H9 (cell line): ENCODE results near the gene DPM1. TPM values are rescaled to one million over a fixed set of nuclear protein-coding genes. Genes with fewer than 3 reads are reported as not detected.

Experiments used
- DNase-seq: peaks from one replicate; pipeline ENCODE4 v3.0.0-alpha.2; 2017
- H2AFZ ChIP-seq: one replicate; pipeline ENCODE4 v1.6.1; 2013; ENCODE audit warnings: mild to moderate bottlenecking, low read length, control low read depth, moderate library complexity
- H2AK5ac ChIP-seq: 2 replicates; pipeline ENCODE4 v1.6.1; 2013; ENCODE audit warnings: low read length, control low read depth, mixed read lengths; ENCODE audit not compliant: insufficient read length
- H2BK120ac ChIP-seq: one replicate; pipeline ENCODE4 v1.6.1; 2013; ENCODE audit warnings: low read depth, mild to moderate bottlenecking, low read length, control low read depth, inconsistent platforms; ENCODE audit not compliant: poor library complexity, severe bottlenecking
- H2BK12ac ChIP-seq: 2 replicates; pipeline ENCODE4 v1.6.1; 2013; ENCODE audit warnings: low read length, control low read depth, mixed read lengths, low read depth; ENCODE audit not compliant: insufficient read length
- H2BK15ac ChIP-seq: 2 replicates; pipeline ENCODE4 v1.6.1; 2013; ENCODE audit warnings: low read depth, low read length, control low read depth
- H2BK20ac ChIP-seq: one replicate; pipeline ENCODE4 v1.6.1; 2013; ENCODE audit warnings: low read depth, mild to moderate bottlenecking, low read length, control low read depth, inconsistent platforms; ENCODE audit not compliant: poor library complexity, severe bottlenecking
- H2BK5ac ChIP-seq: 2 replicates; pipeline ENCODE4 v1.6.1; 2013; ENCODE audit warnings: low read length, control low read depth, mixed read lengths; ENCODE audit not compliant: insufficient read length
- H3K14ac ChIP-seq: 2 replicates; pipeline ENCODE4 v1.6.1; 2013; ENCODE audit warnings: low read length, control low read depth; ENCODE audit not compliant: insufficient read depth
- H3K18ac ChIP-seq: 2 replicates; pipeline ENCODE4 v1.6.1; 2013; ENCODE audit warnings: low read depth, mild to moderate bottlenecking, mixed read lengths, low read length, control low read depth; ENCODE audit not compliant: insufficient read length
- H3K23ac ChIP-seq: 2 replicates; pipeline ENCODE4 v1.6.1; 2013; ENCODE audit warnings: low read length, control low read depth, mixed read lengths, low read depth; ENCODE audit not compliant: insufficient read length
- H3K23me2 ChIP-seq: 2 replicates; pipeline ENCODE4 v1.6.1; 2013; ENCODE audit warnings: low read depth, mild to moderate bottlenecking, mixed read lengths, low read length, control low read depth; ENCODE audit not compliant: insufficient read length, poor library complexity, severe bottlenecking
- H3K27ac ChIP-seq: 2 replicates; pipeline ENCODE4 v1.5.1; 2013; ENCODE audit warnings: low read length, control low read depth, mixed read lengths, low read depth; ENCODE audit not compliant: insufficient read length
- H3K27me3 ChIP-seq: 2 replicates; pipeline ENCODE4 v1.6.1; 2013; ENCODE audit warnings: low read length, control low read depth, inconsistent platforms; ENCODE audit not compliant: insufficient read depth
- H3K4ac ChIP-seq: 2 replicates; pipeline ENCODE4 v1.6.1; 2013; ENCODE audit warnings: low read depth, mild to moderate bottlenecking, control low read depth, inconsistent platforms, low read length, moderate library complexity
- H3K4me1 ChIP-seq: 2 replicates; pipeline ENCODE4 v1.6.1; 2013; ENCODE audit warnings: low read length, control low read depth, inconsistent platforms; ENCODE audit not compliant: insufficient read depth
- H3K4me2 ChIP-seq: 2 replicates; pipeline ENCODE4 v1.6.1; 2013; ENCODE audit warnings: low read length, control low read depth, mixed read lengths; ENCODE audit not compliant: insufficient read length, insufficient read depth
- H3K56ac ChIP-seq: 2 replicates; pipeline ENCODE4 v1.6.1; 2013; ENCODE audit warnings: low read depth, mild to moderate bottlenecking, mixed read lengths, low read length, control low read depth; ENCODE audit not compliant: insufficient read length
- H3K79me1 ChIP-seq: 2 replicates; pipeline ENCODE4 v1.6.1; 2013; ENCODE audit warnings: low read depth, mild to moderate bottlenecking, moderate library complexity, low read length, control low read depth, inconsistent platforms; ENCODE audit not compliant: insufficient read depth, poor library complexity, severe bottlenecking
- H3K79me2 ChIP-seq: 2 replicates; pipeline ENCODE4 v1.6.1; 2013; ENCODE audit warnings: low read length, control low read depth, inconsistent platforms; ENCODE audit not compliant: insufficient read depth
- H3K9ac ChIP-seq: 2 replicates; pipeline ENCODE4 v1.6.1; 2013; ENCODE audit warnings: low read length, control low read depth, mixed read lengths; ENCODE audit not compliant: insufficient read length; ENCODE audit errors: extremely low read depth
- H3K9me3 ChIP-seq: one replicate; pipeline ENCODE4 v1.6.1; 2013; ENCODE audit warnings: low read depth, low read length, inconsistent platforms; ENCODE audit not compliant: control insufficient read depth
- H3T11ph ChIP-seq: one replicate; pipeline ENCODE4 v1.6.1; 2013; ENCODE audit warnings: mild to moderate bottlenecking, low read length, control low read depth, inconsistent platforms
- H4K20me1 ChIP-seq: one replicate; pipeline ENCODE4 v1.6.1; 2013; ENCODE audit not compliant: control insufficient read depth, insufficient read length, insufficient read depth
- H4K5ac ChIP-seq: 2 replicates; pipeline ENCODE4 v1.6.1; 2013; ENCODE audit warnings: low read depth, mild to moderate bottlenecking, mixed read lengths, low read length, control low read depth; ENCODE audit not compliant: insufficient read length
- H4K8ac ChIP-seq: replicated peaks from 2 replicates; pipeline ENCODE4 v1.6.1; 2013; ENCODE audit warnings: low read length, control low read depth, mixed read lengths, low read depth; ENCODE audit not compliant: insufficient read length
- H4K91ac ChIP-seq: 2 replicates; pipeline ENCODE4 v1.6.1; 2013; ENCODE audit warnings: low read depth, mild to moderate bottlenecking, moderate library complexity, mixed read lengths, low read length, control low read depth; ENCODE audit not compliant: insufficient read length
- H3K27ac Mint-ChIP-seq, 3 experiments: 2 replicates in 2 of 3; 3 replicates in 1 of 3; pipeline ENCODE4 v1.8.0; 2020 to 2021; ENCODE audit warnings: mixed read lengths in 3 of 3, mild to moderate bottlenecking in 1 of 3, moderate library complexity in 1 of 3
- H3K27me3 Mint-ChIP-seq: 2 replicates; pipeline ENCODE4 v1.8.0; 2021; ENCODE audit warnings: low read depth, mild to moderate bottlenecking, moderate library complexity, mixed read lengths
- H3K36me3 Mint-ChIP-seq, 3 experiments: 2 replicates in 2 of 3; 3 replicates in 1 of 3; pipeline ENCODE4 v1.8.0; 2020 to 2021; ENCODE audit warnings: low read depth in 3 of 3, mixed read lengths in 3 of 3; ENCODE audit not compliant: insufficient read depth in 1 of 3
- H3K4me1 Mint-ChIP-seq, 2 experiments: 2 replicates each; pipeline ENCODE4 v1.8.0; 2020; ENCODE audit warnings: mixed read lengths in 2 of 2
- H3K4me3 Mint-ChIP-seq, 2 experiments: 2 replicates in 1 of 2; 3 replicates in 1 of 2; pipeline ENCODE4 v1.8.0; 2020 to 2021; ENCODE audit warnings: mild to moderate bottlenecking in 2 of 2, mixed read lengths in 2 of 2, moderate library complexity in 1 of 2
- H3K9me3 Mint-ChIP-seq, 2 experiments: 2 replicates in 1 of 2; 3 replicates in 1 of 2; pipeline ENCODE4 v1.8.0; 2020; ENCODE audit warnings: mild to moderate bottlenecking in 2 of 2, mixed read lengths in 2 of 2, moderate library complexity in 1 of 2
- CTCF ChIP-seq: fragments of 200-600 bp; sonication (generic); conservative IDR thresholded peaks from 3 replicates; pipeline ENCODE4 v1.8.0; 2021; ENCODE audit warnings: antibody characterized with exemption, mild to moderate bottlenecking
- WGBS: extraction: QIAGEN DNeasy Blood & Tissue Kit; methylation state at CpG from one replicate; pipeline ENCODE4 v1.1.7; 2013; ENCODE audit warnings: missing lambda C conversion rate, low lambda C conversion rate, mixed read lengths; ENCODE audit not compliant: insufficient read length; ENCODE audit errors: extremely low coverage; 5-methylcytosine and 5-hydroxymethylcytosine counted together
- total RNA-seq: library from RNA; stranded (reverse); gene quantifications from 2 replicates; pipeline ENCODE4 v1.2.1, GENCODE V29; 2021

DPM1 gene
- total RNA-seq, 1 experiment from 2014 or later: 64.0 TPM

GRCh38 chr20:50999355-50999754, 41.0 kb upstream of the DPM1 start:
- Histone ChIP-seq H3K14ac (no peak overlapping the region), H3K23ac (no peak overlapping the region), H4K20me1 (no peaks in the 10 kb centered on the region), H2AFZ (no peak overlapping the region), H3K27ac (no peak overlapping the region), H3T11ph (no peak overlapping the region), H3K23me2 (no peaks in the 10 kb centered on the region), H2BK120ac (no peak overlapping the region), H3K4me2 (no peak overlapping the region), H4K5ac (no peak overlapping the region), H3K9me3 (no peaks in the 10 kb centered on the region), H3K4ac (no peak overlapping the region), H2AK5ac (no peak overlapping the region), H2BK12ac (no peak overlapping the region), H3K18ac (no peak overlapping the region), H3K79me2 (no peaks in the 10 kb centered on the region), H3K56ac (no peak overlapping the region), H3K79me1 (no peaks in the 10 kb centered on the region), H2BK20ac (no peak overlapping the region), H2BK15ac (no peak overlapping the region), H3K9ac (no peak overlapping the region), H3K4me1 (no peaks in the 10 kb centered on the region), H4K8ac (no peak overlapping the region), H4K91ac (no peak overlapping the region), H2BK5ac (no peak overlapping the region), H3K27me3 (no peaks in the 10 kb centered on the region)
- H3K27me3 Mint-ChIP-seq: peaks cover 13% of the 10 kb centered on the region
- H3K4me3 Mint-ChIP-seq: no peak overlapping the region
- WGBS: no CpG with 5 or more reads among the region's 4 CpGs
- no peak for TF ChIP-seq CTCF
- H3K36me3 Mint-ChIP-seq: peaks cover 3 to 4% (median 3%) of the 10 kb centered on the region in 3 experiments; a peak in 4 of 7 replicates
- no peak for DNase-seq
- H3K4me1 Mint-ChIP-seq: peaks cover 6 to 13% of the 10 kb centered on the region in 2 experiments
- peak overlapping the region in 1 of 3 experiments; percentile 2; a peak in 2 of 7 replicates for H3K27ac Mint-ChIP-seq
- no peaks in the 10 kb centered on the region for H3K9me3 Mint-ChIP-seq
